Measurements from ENCODE around the gene TBX22.
"Not testable (repeated sequence)": the region's sequence is repeated elsewhere in the genome, so short reads cannot be mapped to it uniquely, and the experiment has no call there.

The TBX22 gene, protein sequence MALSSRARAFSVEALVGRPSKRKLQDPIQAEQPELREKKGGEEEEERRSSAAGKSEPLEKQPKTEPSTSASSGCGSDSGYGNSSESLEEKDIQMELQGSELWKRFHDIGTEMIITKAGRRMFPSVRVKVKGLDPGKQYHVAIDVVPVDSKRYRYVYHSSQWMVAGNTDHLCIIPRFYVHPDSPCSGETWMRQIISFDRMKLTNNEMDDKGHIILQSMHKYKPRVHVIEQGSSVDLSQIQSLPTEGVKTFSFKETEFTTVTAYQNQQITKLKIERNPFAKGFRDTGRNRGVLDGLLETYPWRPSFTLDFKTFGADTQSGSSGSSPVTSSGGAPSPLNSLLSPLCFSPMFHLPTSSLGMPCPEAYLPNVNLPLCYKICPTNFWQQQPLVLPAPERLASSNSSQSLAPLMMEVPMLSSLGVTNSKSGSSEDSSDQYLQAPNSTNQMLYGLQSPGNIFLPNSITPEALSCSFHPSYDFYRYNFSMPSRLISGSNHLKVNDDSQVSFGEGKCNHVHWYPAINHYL

GRCh38 chrX:80014141-80014940 is at the start of gene TBX22:
TBX22 (plus strand) TSS chrX:80014753; CDS start chrX:80022270, 7,517 bp downstream.
- DNase-seq (ENCODE audit: low read depth in 2 of 2), result no peak

- DNase-seq (ENCODE audit: low read depth in 2 of 2), result no peak
Observed at GRCh38 chrX:79975605-79976004, 38.9 kb upstream of the TBX22 start.

GRCh38 chrX:80004458-80004857 is 10.1 kb upstream of the TBX22 start:
- no peak for DNase-seq (ENCODE audit: low read depth in 2 of 2)

DNA sequence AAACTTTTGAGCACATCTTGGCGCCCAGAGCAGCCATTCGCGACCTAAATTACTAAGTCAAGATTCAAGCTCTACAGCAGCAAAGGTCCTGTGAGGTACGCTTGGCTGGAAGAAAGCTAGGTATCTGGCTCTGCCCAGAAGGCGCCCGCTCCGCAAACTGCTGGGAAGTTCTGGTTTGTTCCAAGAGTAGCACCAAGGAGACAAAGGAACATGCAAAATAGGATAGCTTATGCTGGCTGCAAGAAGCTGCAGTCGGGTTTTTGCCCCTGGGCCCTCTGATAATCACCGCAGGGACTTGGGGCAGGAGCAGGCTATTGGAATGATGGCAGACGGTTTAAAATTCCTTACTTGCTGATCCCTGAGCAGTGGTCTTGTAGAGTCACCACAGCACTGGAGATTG is 3.0 kb upstream of the TBX22 start:
- no peak for DNase-seq (ENCODE audit: low read depth in 2 of 2)

DNA sequence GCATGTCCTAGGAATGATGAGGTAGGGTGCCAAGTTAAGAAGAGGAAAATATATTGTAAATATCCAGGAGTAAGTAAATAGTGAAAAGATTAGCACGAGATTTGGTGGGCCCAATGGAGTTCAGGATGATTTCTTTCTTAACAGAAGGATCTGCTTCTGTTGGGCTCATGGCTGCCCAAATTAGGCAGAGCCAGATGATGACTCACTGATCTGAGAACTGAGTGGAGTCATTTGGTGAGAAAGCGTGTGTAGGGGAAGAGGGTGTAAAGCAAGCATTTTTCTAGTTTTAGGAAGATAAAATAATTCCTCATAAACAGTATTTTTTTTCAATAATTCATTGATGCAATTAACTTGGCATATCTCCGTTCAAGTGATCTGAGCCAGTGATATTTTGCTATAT is 1.6 kb downstream of the TBX22 start:
- DNase-seq (ENCODE audit: low read depth in 2 of 2), result no peak

DNA sequence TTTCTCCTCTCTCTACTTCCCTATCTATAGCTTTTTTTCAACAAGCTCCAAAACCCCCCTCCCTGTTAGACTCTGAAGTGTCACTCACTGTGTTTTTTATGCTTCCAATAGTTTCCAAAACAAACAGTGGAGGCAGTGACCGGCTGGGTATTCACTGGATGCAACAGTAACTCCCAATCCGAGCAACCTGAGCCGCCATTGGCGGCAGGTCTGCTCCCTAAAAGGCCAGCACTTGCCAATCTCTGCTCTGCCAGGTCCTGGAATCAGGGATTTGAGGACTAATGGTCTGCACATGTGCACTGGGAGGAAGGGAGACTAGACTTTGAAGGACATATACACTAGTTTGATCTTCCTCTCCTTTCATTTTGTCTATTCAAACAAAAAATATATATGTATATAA is 7.1 kb downstream of the TBX22 start:
- DNase-seq (ENCODE audit: low read depth in 2 of 2), result no peak

GRCh38 chrX:80022363-80023031 is 7.9 kb downstream of the TBX22 start:
- DNase-seq (ENCODE audit: low read depth in 2 of 2), result no peak

GRCh38 chrX:80026116-80026515 is 11.6 kb downstream of the TBX22 start:
- no peak for DNase-seq (ENCODE audit: low read depth in 2 of 2)

DNA sequence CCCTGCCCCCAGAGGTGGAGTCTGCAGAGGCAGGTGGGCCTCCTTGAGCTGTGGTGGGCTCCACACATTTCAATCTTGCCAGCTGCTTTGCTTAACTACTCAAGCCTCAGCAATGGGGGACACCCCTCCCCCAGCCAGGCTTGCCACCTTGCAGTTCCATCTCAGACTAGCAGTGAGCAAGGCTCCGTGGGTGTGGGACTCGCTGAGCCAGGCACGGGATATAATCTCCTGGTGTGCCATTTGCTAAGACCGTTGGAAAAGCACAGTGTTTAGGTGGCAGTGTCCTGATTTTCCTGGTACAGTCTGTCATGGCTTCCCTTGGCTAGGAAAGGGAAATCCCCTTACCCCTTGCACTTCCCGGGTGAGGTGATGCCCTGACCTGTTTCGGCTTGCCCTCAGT is 51.6 kb downstream of the TBX22 start:
- DNase-seq (ENCODE audit: low read depth in 2 of 2), result not testable (repeated sequence)

DNA sequence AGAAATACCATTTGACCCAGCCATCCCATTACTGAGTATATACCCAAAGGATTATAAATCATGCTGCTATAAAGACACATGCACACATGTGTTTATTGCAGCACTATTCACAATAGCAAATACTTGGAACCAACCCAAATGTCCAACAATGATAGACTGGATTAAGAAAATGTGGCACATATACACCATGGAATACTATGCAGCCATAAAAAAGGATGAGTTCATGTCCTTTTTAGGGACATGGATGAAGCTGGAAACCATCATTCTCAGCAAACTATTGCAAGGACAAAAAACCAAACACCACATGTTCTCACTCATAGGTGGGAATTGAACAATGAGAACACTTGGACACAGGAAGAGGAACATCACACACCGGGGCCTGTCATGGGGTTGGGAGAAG is 61.1 kb downstream of the TBX22 start:
- not testable (repeated sequence) for DNase-seq (ENCODE audit: low read depth in 2 of 2)
